Measurements from ENCODE around the gene GRIN2A. TPM values are rescaled to one million over a fixed set of nuclear protein-coding genes. Genes with fewer than 3 reads are reported as not detected.

Gene GRIN2A
- total and polyA plus RNA-seq, 2 experiments from 2014 or later, result not detected

DNA sequence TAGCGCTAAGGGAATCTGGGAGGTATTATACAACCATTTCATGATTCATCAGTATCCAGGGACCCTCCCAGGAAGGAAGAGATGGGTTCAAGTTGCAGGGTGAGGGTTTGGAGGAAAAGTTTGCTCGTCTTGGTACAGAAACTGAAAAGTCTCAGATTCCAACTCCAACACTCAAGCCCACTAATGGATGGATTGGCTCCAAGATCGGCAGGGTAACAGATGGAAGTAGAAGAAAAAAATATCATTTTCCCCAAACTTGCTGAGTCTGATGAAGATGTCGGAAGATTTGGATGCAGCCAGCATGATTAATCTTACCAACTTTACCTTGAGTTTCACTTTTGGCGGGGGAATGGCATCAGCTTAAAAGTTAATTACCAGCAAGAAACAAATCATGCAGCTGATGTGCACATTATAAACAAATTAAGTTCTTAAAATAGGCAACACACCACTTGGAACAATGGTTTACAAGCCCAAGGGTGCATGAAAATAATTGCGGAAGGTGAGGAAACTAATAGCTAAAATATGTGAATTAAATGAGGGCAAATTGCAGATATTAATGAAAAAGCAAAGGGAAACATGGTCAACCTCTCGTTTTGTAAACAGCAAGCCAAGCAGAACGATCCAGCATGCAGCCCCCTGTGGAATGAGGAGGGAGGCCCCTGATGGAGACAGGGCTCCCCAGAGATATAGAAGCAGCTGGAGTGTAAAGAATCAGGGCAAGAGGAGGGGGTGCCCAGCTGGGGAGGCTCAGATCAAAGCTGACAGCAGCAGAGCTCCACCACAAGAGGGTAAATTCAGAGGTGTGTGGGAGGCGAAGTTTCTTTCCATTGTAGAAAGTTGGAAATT, 44.1 kb upstream of the GRIN2A start:
- Histone ChIP-seq H3K27ac (no peak overlapping the region), H3K79me2 (ENCODE audit: insufficient read depth) (no peaks in the 10 kb centered on the region), H3K9ac (no peak overlapping the region), H3K9me2 (ENCODE audit: insufficient read depth) (no peaks in the 10 kb centered on the region), H3K4me2 (ENCODE audit: unreplicated experiment) (no peak overlapping the region), H3K4me1 (ENCODE audit: insufficient read depth) (no peaks in the 10 kb centered on the region), H4K20me1 (ENCODE audit: insufficient read depth) (no peaks in the 10 kb centered on the region), H3K9me3 (ENCODE audit: low read depth) (no peaks in the 10 kb centered on the region), H3K36me3 (ENCODE audit: low read depth) (no peaks in the 10 kb centered on the region), H3K4me3 (no peak overlapping the region), H2AFZ (no peak overlapping the region), H3F3A (ENCODE audit: insufficient read depth) (no peaks in the 10 kb centered on the region), H3K27me3 (replicated peaks; ENCODE audit: insufficient read depth) (no peaks in the 10 kb centered on the region)
- DNase-seq, result no peak
- 16 to 21% methylated on average over 9 of the region's 9 CpGs for WGBS, 2 experiments (ENCODE audit: low coverage in 1 of 2, low lambda C conversion rate in 2 of 2, missing lambda C conversion rate in 2 of 2)
- in situ Hi-C loops (cut with MboI), result no loop called here
- TF ChIP-seq EZH2 (IDR thresholded peaks at IDR 0.05; ENCODE audit: insufficient read depth, poor library complexity, severe bottlenecking), result no peak

DNA sequence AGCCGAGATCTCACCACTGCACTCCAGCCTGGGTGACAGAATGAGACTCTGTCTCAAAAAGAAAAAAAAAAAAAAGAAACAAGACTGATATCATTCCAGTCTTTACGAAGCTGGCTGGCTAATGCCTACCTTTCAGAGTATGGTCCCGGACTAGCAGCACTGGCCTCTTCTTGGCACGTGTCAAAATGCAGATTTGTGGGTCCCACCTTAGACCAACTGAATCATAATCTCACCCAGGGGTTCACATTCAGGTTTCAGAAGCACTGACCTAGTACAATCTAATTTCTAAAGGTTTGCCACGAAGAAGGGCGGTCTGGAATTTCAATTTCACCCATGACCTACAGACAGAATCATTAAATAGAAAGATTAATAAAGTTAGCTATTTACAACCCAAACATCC, 43.4 kb upstream of the GRIN2A start:
- H3K27me3 ChIP-seq (replicated peaks; ENCODE audit: insufficient read depth), result no peaks in the 10 kb centered on the region
- no peak overlapping the region for H3K9ac ChIP-seq
- H3K79me2 ChIP-seq (ENCODE audit: insufficient read depth), result no peaks in the 10 kb centered on the region
- no peaks in the 10 kb centered on the region for H4K20me1 ChIP-seq (ENCODE audit: insufficient read depth)
- H3K27ac ChIP-seq, result no peak overlapping the region
- no peaks in the 10 kb centered on the region for H3K4me1 ChIP-seq (ENCODE audit: insufficient read depth)
- no peaks in the 10 kb centered on the region for H3K9me3 ChIP-seq (ENCODE audit: low read depth)
- no peaks in the 10 kb centered on the region for H3F3A ChIP-seq (ENCODE audit: insufficient read depth)
- no peak overlapping the region for H3K4me2 ChIP-seq (ENCODE audit: unreplicated experiment)
- 8 to 26% methylated on average over 6 of the region's 6 CpGs for WGBS, 2 experiments (ENCODE audit: low coverage in 1 of 2, low lambda C conversion rate in 2 of 2, missing lambda C conversion rate in 2 of 2)
- no peak overlapping the region for H3K4me3 ChIP-seq
- no peak for DNase-seq
- in situ Hi-C loops (cut with MboI), result no loop called here
- TF ChIP-seq EZH2phosphoT487 (IDR thresholded peaks at IDR 0.05; ENCODE audit: insufficient read depth, low read depth) (no peak), EZH2 (IDR thresholded peaks at IDR 0.05; ENCODE audit: insufficient read depth, poor library complexity, severe bottlenecking) (no peak)
- no peaks in the 10 kb centered on the region for H3K36me3 ChIP-seq (ENCODE audit: low read depth)
- no peaks in the 10 kb centered on the region for H3K9me2 ChIP-seq (ENCODE audit: insufficient read depth)
- H2AFZ ChIP-seq, result no peak overlapping the region

DNA sequence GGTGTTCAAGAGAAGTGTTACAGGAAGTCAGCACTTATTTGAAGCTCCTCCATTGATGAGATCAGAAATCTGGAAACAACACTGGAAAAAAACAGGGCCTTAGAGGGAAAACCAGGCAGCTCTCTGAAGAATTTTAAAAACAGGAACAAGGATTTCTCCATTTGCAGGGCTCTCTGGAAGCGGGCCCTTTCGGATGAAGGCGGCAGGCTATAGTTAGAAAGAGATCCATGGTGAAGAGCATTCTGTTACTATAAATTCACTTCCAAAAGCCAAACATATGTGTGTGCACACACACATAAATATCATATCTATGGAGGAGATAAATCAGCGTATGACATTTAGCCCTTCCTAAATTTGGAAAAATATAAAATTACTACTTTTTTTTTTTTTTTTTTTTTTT, 42.6 kb upstream of the GRIN2A start:
- Histone ChIP-seq H4K20me1 (ENCODE audit: insufficient read depth) (no peaks in the 10 kb centered on the region), H3K36me3 (ENCODE audit: low read depth) (no peaks in the 10 kb centered on the region), H3K27me3 (replicated peaks; ENCODE audit: insufficient read depth) (no peaks in the 10 kb centered on the region), H3K4me2 (ENCODE audit: unreplicated experiment) (no peak overlapping the region), H3K4me1 (ENCODE audit: insufficient read depth) (no peaks in the 10 kb centered on the region), H2AFZ (no peak overlapping the region), H3K4me3 (no peak overlapping the region), H3K79me2 (ENCODE audit: insufficient read depth) (no peaks in the 10 kb centered on the region), H3K9me2 (ENCODE audit: insufficient read depth) (no peaks in the 10 kb centered on the region), H3K9ac (no peak overlapping the region), H3K9me3 (ENCODE audit: low read depth) (no peaks in the 10 kb centered on the region), H3F3A (ENCODE audit: insufficient read depth) (no peaks in the 10 kb centered on the region), H3K27ac (no peak overlapping the region)
- in situ Hi-C loops (cut with MboI), result no loop called here
- no peak for DNase-seq
- TF ChIP-seq EZH2 (IDR thresholded peaks at IDR 0.05; ENCODE audit: insufficient read depth, poor library complexity, severe bottlenecking) (no peak), EZH2phosphoT487 (IDR thresholded peaks at IDR 0.05; ENCODE audit: insufficient read depth, low read depth) (no peak)
- WGBS, 2 experiments (ENCODE audit: low coverage in 1 of 2, low lambda C conversion rate in 2 of 2, missing lambda C conversion rate in 2 of 2), result 60 to 64% methylated on average over 4 of the region's 4 CpGs

DNA sequence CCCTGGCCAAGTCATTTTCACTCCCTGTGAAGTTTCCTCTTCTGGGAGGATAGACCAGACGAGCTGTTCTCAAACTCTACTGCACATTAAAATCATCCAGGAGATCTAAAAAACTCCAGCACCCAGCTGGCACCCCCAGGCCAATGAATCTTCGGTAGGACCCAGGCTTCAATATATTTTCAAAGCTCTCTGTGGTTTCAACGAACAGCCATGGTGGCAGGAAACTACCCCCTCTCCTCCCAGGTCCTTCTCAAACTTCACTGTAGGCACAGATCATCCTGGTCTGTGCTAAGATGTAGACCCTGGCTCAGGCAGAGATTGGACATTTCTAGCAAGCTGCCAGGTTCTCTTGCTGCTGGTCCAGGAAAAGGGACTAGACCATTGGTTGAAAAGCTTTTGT, 38.7 kb upstream of the GRIN2A start:
- TF ChIP-seq EZH2 (IDR thresholded peaks at IDR 0.05; ENCODE audit: insufficient read depth, poor library complexity, severe bottlenecking) (no peak), EZH2phosphoT487 (IDR thresholded peaks at IDR 0.05; ENCODE audit: insufficient read depth, low read depth) (no peak)
- H3K27me3 ChIP-seq (replicated peaks; ENCODE audit: insufficient read depth), result no peaks in the 10 kb centered on the region

More for the DNA sequence above, 38.7 kb upstream of the GRIN2A start:
- Histone ChIP-seq H3F3A (ENCODE audit: insufficient read depth) (no peaks in the 10 kb centered on the region), H3K9ac (no peak overlapping the region), H2AFZ (no peak overlapping the region), H4K20me1 (ENCODE audit: insufficient read depth) (no peaks in the 10 kb centered on the region), H3K27ac (no peak overlapping the region), H3K4me1 (ENCODE audit: insufficient read depth) (no peaks in the 10 kb centered on the region), H3K9me3 (ENCODE audit: low read depth) (no peaks in the 10 kb centered on the region), H3K4me2 (ENCODE audit: unreplicated experiment) (no peak overlapping the region), H3K79me2 (ENCODE audit: insufficient read depth) (no peaks in the 10 kb centered on the region), H3K36me3 (ENCODE audit: low read depth) (no peaks in the 10 kb centered on the region), H3K9me2 (ENCODE audit: insufficient read depth) (no peaks in the 10 kb centered on the region), H3K4me3 (no peak overlapping the region)
- DNase-seq, result no peak
- in situ Hi-C loops (cut with MboI), result no loop called here
- WGBS, 2 experiments (ENCODE audit: low coverage in 1 of 2, low lambda C conversion rate in 2 of 2, missing lambda C conversion rate in 2 of 2), result 12 to 15% methylated on average over 3 of the region's 3 CpGs

All from GM23248 (cell line).